GM12873 (cell line): ENCODE results near the gene IRAK1.
A peak's percentile ranks its signal among the peaks of the same experiment; 100 is the strongest.

Source experiments
- CTCF ChIP-seq: IDR thresholded peaks from 2 replicates; pipeline ENCODE4 v1.5.1; 2012; ENCODE audit warnings: low read depth, mild to moderate bottlenecking, moderate library complexity, low read length, control low read depth; ENCODE audit not compliant: insufficient read depth; ENCODE audit errors: missing control alignments

The IRAK1 gene

GRCh38 chrX:153971124-153971449 lies 48.6 kb downstream of the IRAK1 start:
- TF ChIP-seq CTCF: no peak

- no peak for TF ChIP-seq CTCF
Observed at GRCh38 chrX:153970357-153971123, 49.2 kb downstream of the IRAK1 start.

- no peak for TF ChIP-seq CTCF
Observed at GRCh38 chrX:153969904-153970356, 49.8 kb downstream of the IRAK1 start.

GRCh38 chrX:153969125-153969903 lies 50.4 kb downstream of the IRAK1 start:
- no peak for TF ChIP-seq CTCF

- peak; percentile 35 for TF ChIP-seq CTCF
Observed at GRCh38 chrX:153968754-153969124, 51.0 kb downstream of the IRAK1 start.

GRCh38 chrX:153968255-153968654 lies 51.4 kb downstream of the IRAK1 start:
- no peak for TF ChIP-seq CTCF

- no peak for TF ChIP-seq CTCF
Observed at GRCh38 chrX:153967536-153968224, 52.0 kb downstream of the IRAK1 start.
